GM21717 (cell line): ENCODE results near the gene OSM.
"Not testable (repeated sequence)": the region's sequence is repeated elsewhere in the genome, so short reads cannot be mapped to it uniquely, and the experiment has no call there.

Experiments
- ATAC-seq: cut with Tn5 transposase; IDR thresholded peaks from one replicate; pipeline ENCODE4 v1.9.1; 2021; ENCODE audit warnings: mild to moderate bottlenecking, moderate library complexity; ENCODE audit not compliant: unreplicated experiment

Gene OSM

DNA sequence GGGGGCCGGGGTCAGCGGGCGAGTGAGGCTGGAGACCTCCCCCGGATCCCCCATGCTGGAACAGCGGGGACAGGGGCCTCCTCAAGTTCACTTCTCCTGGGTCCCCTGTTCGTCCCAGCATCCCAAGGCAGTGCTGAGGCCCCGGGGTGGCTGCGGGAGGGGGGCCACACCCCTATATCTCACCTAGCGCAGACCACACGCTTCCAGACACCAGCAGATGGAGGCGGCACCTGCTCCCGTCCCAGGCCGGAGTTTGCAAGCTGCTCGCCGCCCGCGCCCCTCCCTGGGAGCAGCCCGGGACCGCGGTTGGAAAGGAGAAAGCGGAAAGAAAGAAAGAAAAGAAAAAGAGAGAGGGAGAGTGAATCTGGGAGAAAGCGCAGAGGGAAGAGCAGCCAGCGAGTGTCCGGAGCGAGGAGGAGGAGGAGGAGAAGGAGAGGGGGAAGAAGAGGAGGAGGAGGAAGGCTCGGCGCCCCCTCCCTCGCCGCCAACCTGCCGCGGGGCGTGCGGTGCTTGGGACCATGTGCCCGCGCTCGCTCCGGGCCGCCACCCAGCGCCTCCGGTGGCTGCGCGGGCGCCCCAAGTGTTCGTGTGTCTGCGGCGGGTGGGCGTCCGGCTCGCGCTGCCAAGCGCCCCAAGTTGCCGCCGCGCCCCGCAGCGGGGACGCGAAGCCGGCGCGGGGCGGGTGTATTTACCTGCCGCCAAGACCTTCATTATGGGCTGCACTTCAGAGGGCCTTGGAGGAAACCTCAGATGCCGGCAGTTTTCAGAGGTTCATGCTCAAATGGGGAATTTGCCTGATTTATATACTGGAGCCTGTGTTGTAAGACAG, 20.5 kb downstream of the OSM start, which contains the start of gene LIF:
Gene LIF, minus strand, starts transcription at position 775 of the 829 bp plus-strand sequence. Its CDS starts 64 bp downstream, at position 711.
- ATAC-seq, result no peak

DNA sequence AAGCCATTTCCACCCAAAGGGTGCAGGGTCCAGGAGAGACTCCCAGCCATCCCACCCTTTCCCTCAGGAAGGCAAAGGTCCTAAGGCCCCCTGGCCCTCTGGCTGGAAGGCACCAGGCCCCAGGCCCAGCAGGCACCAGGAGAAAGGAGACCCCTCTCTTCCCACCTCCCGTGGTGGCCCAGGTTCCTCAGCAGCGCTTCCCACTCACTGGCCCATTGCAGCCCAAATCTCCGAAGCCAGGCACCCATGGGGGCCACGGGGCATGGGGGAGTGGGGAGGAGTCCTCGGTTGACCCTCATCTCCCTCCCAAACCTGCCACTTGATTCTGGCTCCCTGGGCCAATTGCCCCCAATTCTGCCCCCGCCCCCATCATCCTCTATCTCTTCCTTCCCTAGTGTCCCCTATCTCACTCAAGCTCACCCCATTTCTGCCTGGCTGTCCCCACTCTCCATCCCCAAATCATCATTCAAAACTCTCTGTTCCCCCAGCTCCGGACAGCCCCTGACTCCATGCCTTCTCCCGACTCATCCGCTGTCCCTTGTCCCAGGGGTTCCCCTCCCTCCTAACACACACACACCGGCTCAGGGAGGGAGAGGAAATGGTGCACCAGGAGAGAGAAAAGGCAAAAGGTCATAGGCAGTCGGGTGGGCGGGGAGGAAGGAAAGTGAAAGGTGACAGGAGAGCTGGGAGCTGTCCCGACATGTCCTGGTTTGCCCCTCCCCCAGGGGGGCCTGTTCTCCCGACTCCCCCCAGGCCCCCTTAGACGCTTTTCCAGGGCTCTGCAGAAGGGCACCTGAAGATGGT, 21.3 kb downstream of the OSM start:
- no peak for ATAC-seq

- ATAC-seq, result no peak
Measured at GRCh38 chr22:30244641-30245040, 22.0 kb downstream of the OSM start.

DNA sequence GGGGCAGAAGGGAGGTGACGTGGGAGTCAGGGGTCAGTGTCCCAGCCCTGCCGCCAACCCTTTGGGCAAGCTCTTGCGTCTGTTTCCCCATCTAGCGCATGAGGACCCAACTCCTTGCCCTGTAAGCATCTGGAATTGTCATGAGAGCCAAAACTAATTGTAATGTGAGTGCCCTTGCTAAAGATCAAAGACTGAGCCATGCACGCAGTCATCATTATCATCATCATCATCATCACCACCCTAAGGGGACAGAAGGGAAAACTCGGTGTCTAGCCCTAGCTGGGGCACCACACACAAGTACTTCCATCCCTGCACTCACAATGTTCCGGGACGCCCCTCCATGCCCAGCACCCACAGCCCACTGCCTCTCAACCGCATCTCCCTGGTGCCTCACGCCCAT, 22.6 kb downstream of the OSM start:
- ATAC-seq, result no peak

GRCh38 chr22:30243661-30244060, 23.0 kb downstream of the OSM start:
- no peak for ATAC-seq

- no peak for ATAC-seq
Measured at GRCh38 chr22:30241576-30242371, 24.9 kb downstream of the OSM start.

DNA sequence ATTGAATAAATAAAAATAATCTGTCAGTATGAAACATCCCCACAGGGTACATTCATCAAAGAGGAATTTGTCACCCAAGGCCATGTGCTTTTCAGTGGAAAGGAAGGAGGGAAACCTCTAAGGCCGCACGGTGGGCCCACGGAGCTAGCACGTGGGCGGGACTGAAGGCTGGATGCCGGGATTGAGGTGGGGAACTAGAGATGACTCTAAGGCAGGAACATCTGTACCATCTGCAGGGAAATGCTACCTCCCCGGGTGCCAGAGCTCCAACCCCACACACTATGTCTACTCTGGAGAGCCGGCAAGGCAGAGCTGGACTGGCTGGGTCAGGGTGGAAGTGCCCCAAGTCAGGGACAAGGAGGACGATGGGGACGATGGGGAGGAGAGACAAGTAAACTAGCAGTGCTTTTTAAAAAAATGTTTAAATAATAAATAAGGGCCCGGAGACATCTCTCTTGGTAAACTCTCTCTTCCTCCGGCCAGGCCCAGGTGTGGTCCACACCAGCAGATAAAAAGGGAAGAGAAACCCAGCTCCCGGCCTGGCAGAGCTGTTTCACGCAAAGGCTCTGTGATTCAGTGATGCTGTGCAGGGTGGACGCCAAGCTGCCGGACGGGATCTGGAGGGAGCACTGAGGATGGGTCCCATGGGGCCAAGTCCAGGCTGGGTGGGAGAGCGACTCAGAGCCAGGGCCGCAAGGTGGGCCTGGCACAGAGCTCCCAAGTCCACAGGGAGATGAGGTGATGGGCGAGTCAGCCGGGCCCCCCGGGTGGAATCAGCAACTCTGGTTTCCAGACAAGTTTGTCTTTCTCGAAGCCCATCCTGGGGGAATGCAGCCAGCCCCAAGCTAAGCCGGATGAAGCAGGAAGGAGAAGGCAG, 25.9 kb downstream of the OSM start:
- ATAC-seq, result no peak

DNA sequence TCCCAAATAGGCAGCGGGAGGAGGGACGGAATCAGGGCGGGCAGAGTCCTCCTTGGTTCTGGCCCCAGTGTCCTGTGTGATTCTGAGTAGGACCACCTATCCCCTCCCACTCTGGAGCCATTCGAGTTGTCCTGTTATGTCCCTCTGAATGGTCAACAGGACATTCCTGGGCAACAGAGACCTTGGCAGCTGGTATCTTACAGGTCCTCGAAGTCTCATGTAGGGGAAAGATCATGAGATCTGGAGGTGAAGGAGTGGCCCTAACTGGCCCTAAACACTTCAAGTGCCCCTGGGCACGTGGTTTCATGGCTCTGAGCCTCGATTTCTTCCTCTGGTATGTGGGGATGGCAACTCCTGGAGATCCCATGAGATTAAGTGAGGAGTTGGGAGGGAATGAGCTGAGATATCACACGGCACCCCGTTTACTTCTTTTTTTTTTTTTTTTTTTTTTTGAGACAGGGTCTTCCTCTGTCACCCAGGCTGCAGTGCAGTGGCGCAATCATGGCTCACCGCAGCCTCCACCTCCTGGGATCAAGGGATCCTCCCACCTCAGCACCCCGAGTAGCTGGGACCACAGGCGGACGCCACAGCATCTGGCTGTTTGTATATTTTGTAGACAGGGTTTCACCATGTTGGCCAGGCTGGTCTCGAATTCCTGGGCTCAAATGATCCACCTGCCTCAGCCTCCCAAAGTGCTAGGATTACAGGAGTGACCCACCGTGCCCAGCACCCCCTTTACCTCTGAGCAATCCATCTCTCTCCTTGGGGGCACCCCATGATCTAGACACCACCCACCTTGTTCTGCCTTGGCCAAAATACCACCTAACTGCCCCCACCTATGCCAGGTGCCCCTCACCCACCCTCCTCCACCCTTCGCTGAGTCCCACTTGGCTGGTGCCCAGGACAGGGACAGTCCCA, 26.9 kb downstream of the OSM start:
- no peak for ATAC-seq

DNA sequence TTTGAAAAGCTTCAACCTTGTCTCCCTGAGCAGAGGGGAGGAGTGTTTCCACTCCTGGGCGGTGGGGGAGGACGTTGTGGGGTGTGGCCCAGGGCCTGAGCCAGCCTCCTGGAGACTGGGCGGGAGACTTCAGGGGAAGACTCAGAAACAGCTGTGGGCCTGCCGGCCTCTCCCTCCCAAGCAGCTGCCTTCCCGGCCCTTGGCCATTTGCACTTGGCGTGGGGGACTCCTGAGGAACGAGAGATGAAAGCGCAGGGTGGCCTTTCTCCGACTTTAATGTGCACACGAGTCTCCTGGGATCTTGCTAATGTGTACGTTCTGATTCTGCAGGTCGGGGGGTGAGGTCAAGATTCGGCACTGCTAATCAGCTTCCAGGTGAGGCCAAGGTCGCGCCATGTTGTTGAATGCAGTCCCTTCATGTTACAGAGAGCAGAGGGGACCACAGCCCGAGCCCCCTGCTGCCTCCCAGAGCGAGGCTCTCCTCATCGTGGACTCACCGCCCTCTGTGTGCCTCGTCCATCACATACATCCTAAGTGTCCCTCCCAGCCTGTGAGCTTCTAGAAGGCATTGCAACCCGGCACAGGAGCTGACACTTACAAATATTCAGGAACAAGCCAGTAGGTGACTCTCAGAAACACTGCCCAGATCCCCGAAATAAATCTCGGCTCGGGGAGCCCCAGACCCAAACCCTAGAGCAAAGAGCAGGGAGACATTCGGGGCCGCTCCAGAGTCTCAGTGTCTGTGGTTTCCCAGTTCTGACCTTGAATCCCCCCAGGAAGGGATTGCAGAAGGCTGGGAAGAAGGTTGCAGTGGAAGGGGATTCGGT, 27.8 kb downstream of the OSM start:
- ATAC-seq, result no peak

- ATAC-seq, result no peak
Measured at GRCh38 chr22:30238136-30238535, 28.5 kb downstream of the OSM start.

DNA sequence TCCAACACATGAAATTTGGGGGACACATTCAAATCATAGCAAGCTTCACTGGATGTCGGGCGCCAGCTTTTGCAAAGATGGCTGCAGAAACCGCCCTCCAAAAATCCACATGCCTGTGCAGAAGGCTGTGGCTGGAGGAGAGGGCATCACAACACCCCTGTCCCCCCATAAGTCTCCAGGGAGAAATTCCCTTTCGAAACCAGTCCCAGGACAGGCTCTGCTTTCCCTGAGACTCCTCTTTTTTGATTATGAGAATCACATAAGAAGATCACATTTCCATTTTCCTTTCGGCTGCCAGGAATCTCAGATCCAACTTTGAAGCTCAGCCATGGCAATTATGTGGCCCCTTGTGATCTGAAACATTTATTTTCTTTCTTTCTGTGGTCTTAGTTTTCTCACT, 29.8 kb downstream of the OSM start:
- ATAC-seq, result no peak

DNA sequence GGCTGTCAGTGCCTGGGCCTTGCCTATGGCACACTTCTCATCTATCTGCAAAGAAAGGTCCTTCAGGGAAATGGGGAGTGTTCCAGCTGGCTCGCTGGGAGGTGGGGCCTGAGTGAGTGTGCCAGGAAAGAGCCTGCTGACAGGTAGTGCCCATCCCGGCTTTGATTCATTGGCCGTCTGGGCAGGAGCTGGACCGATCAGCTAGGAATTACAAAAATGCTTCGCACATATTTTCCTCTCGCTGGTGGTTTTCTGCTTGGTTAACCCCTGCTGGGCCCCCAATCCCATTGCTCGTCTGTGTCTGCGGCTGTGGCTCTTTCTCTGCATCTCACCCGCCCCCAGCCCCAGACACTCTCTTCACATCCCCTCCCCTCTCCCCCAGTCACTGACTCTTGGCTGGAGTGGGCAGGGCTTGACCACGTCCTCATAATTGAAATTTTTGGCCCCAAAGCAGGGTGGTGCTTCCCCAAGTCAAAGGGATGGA, 30.9 kb downstream of the OSM start:
- no peak for ATAC-seq

GRCh38 chr22:30234786-30235470, 31.7 kb downstream of the OSM start:
- ATAC-seq, result no peak

DNA sequence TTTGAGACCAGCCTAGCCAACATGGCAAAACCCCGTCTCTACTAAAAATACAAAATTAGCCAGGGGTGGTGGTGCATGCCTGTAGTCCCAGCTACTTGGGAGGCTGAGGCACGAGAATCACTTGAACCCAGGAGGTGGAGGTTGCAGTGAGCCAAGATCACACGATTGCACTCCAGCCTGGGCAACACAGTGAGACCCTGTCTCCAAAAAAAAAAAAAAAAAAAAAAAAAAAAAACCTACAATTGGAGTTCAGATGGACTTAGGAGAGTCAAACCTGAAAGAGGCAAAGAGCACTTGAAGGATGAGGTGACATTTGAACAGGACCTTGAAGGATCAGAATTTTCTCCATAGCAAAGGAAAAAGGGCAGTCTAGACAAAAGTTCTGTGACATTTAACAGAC, 32.3 kb downstream of the OSM start:
- not testable (repeated sequence) for ATAC-seq

GRCh38 chr22:30233582-30233981, 33.1 kb downstream of the OSM start:
- ATAC-seq, result no peak

GRCh38 chr22:30232716-30233218, 33.9 kb downstream of the OSM start:
- ATAC-seq, result no peak

DNA sequence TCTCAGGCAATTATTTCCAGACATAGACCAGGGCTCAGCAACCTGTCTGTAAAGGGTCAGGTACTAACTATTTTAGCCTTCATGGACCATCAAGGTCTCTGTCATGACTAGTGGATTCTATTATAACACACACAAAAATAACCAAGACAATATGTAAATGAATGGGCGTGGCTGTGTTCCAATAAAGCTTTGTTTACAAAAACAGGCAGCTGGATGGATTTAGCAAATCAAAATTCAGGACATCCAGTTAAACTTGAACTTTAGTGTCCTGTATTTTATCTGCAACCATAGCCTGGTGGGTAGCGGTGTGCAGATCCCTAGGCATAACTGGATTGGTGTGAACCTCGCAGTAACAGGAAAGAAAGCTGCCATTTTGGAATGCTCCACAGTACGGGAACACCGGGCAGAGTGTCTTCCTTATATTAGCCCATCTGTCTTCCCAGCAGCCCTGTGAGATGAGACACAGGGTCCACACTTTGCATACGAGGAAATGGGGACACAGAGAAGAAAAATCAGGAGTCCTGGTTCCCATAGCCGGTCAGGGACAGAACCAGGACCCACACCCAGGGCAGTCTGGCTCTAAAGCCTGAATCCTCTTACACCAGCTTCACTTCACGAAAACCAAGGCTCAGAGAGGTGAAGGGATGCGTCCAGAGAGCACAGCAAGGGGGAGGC, 35.7 kb downstream of the OSM start:
- no peak for ATAC-seq
